B cell (primary cell): ENCODE measurements around the gene BLACAT1. TPM values are rescaled to one million over a fixed set of nuclear protein-coding genes. Genes with fewer than 3 reads are reported as not detected.

ENCODE experiments used
- ATAC-seq: fragments of 200-7000 bp; cut with Tn5 transposase; one replicate; pipeline ENCODE4 v1.10.0; 2021; ENCODE audit warnings: low read depth, mild to moderate bottlenecking, moderate number of reproducible peaks, moderate library complexity
- CTCF ChIA-PET: fragments of 350-600 bp; sonication (Branson Sonifier 250); formaldehyde crosslinking; loops from one replicate; lab custom pipeline; 2021; ENCODE audit warnings: antibody characterized with exemption, inconsistent platforms; lab: Charles Lee
- POLR2A ChIA-PET: fragments of 350-600 bp; sonication (Branson Sonifier 250); formaldehyde crosslinking; loops from one replicate; lab custom pipeline; 2021; ENCODE audit warnings: antibody characterized with exemption; lab: Charles Lee
- DNase-seq: peaks from one replicate; pipeline ENCODE4 v3.0.0; 2013
- H2AFZ ChIP-seq: 2 replicates; pipeline ENCODE4 v1.6.1; 2012; ENCODE audit warnings: mild to moderate bottlenecking, low read depth, low read length; ENCODE audit not compliant: insufficient read depth, poor library complexity, severe bottlenecking
- H3K27ac ChIP-seq, 2 donors: 1 replicate in 1 of 2; 2 replicates in 1 of 2; pipeline ENCODE4 v1.5.1; 2012 to 2013; ENCODE audit warnings: low read length in 2 of 2, mild to moderate bottlenecking in 2 of 2, moderate library complexity in 1 of 2
- H3K27me3 ChIP-seq, 4 experiments: fragments of 200-600 bp in 1 of 4; sonication (generic) in 1 of 4; replicated peaks in 1 of 4; 1 replicate in 2 of 4; 2 replicates in 2 of 4; pipeline versions ENCODE4 v1.6.1 to v1.7.0; 2013 to 2016; ENCODE audit warnings: low read length in 3 of 4, mild to moderate bottlenecking in 2 of 4, mixed read lengths in 1 of 4, moderate library complexity in 1 of 4; ENCODE audit not compliant: insufficient read depth in 4 of 4, control insufficient read depth in 3 of 4; ENCODE audit errors: control extremely low read depth in 1 of 4
- H3K36me3 ChIP-seq, 2 experiments: replicated peaks in 1 of 2; 1 replicate in 1 of 2; 2 replicates in 1 of 2; pipeline versions ENCODE4 v1.6.1 to v1.7.1; 2013; ENCODE audit warnings: low read length in 1 of 2; ENCODE audit not compliant: insufficient read depth in 2 of 2, control insufficient read depth in 1 of 2; ENCODE audit errors: control extremely low read depth in 1 of 2, extremely low read depth in 1 of 2
- H3K4me1 ChIP-seq, 2 donors: fragments of 200-600 bp in 1 of 2; sonication (generic) in 1 of 2; 1 replicate in 1 of 2; 2 replicates in 1 of 2; pipeline versions ENCODE4 v1.5.1 to v1.6.1; 2013 to 2017; ENCODE audit warnings: low read length in 2 of 2; ENCODE audit not compliant: control insufficient read depth in 2 of 2, insufficient read depth in 2 of 2
- H3K4me2 ChIP-seq: replicated peaks from 2 replicates; pipeline ENCODE3; 2012; ENCODE audit warnings: mild to moderate bottlenecking, low read depth, low read length; ENCODE audit not compliant: poor library complexity, severe bottlenecking
- H3K4me3 ChIP-seq, 5 experiments: fragments of 200-600 bp in 1 of 5; sonication (generic) in 1 of 5; 1 replicate in 3 of 5; 2 replicates in 2 of 5; pipeline versions ENCODE4 v1.5.1 to v1.7.0; 2011 to 2016; ENCODE audit warnings: low read length in 4 of 5, mild to moderate bottlenecking in 4 of 5, low read depth in 2 of 5, control low read depth in 1 of 5, moderate library complexity in 1 of 5; ENCODE audit not compliant: insufficient read depth in 1 of 5; ENCODE audit errors: control extremely low read depth in 1 of 5, extremely low read depth in 1 of 5
- H3K79me2 ChIP-seq: fragments of 200-600 bp; sonication (generic); one replicate; pipeline ENCODE4 v1.6.0; 2016; ENCODE audit warnings: low read length; ENCODE audit not compliant: control insufficient read depth, insufficient read depth
- H3K9ac ChIP-seq: fragments of 200-600 bp; sonication (generic); 2 replicates; pipeline ENCODE4 v1.6.1; 2017; ENCODE audit warnings: mild to moderate bottlenecking, low read length, moderate library complexity
- H3K9me3 ChIP-seq, 3 donors: one replicate each; pipeline versions ENCODE4 v1.6.1 to v1.7.1; 2013; ENCODE audit warnings: low read length in 2 of 3; ENCODE audit not compliant: control insufficient read depth in 2 of 3, insufficient read depth in 1 of 3; ENCODE audit errors: control extremely low read depth in 1 of 3
- H4K20me1 ChIP-seq: 2 replicates; pipeline ENCODE4 v1.6.0; 2012; ENCODE audit warnings: mild to moderate bottlenecking, low read length; ENCODE audit not compliant: insufficient read depth, control insufficient read depth, poor library complexity, severe bottlenecking
- H3K27ac Mint-ChIP-seq: one replicate; pipeline ENCODE4 v1.8.0; 2021; ENCODE audit warnings: mixed read lengths
- H3K27me3 Mint-ChIP-seq: one replicate; pipeline ENCODE4 v1.8.0; 2021; ENCODE audit warnings: mixed read lengths
- H3K4me1 Mint-ChIP-seq: one replicate; pipeline ENCODE4 v1.8.0; 2021; ENCODE audit warnings: mixed read lengths
- H3K4me3 Mint-ChIP-seq: one replicate; pipeline ENCODE4 v1.8.0; 2021; ENCODE audit warnings: mixed read lengths
- H3K9me3 Mint-ChIP-seq: one replicate; pipeline ENCODE4 v1.8.0; 2022; ENCODE audit warnings: mixed read lengths; ENCODE audit not compliant: insufficient read depth
- CTCF ChIP-seq: fragments of 200-600 bp; IDR thresholded peaks from one replicate; pipeline ENCODE4 v1.8.0; 2022; ENCODE audit warnings: antibody characterized with exemption, mild to moderate bottlenecking
- EZH2 ChIP-seq: IDR thresholded peaks from 2 replicates; pipeline ENCODE4 v1.6.1; 2012; ENCODE audit warnings: borderline replicate concordance, low read depth, mild to moderate bottlenecking, moderate library complexity, low read length; ENCODE audit not compliant: insufficient read depth, poor library complexity, severe bottlenecking
- WGBS: methylation state at CpG from one replicate; pipeline ENCODE4 v1.1.5; 2013; ENCODE audit warnings: missing lambda C conversion rate; ENCODE audit not compliant: insufficient coverage; 5-methylcytosine and 5-hydroxymethylcytosine counted together
- intact Hi-C: fragments of 100-400 bp; cut with micrococcal nuclease; formaldehyde crosslinking; loops from one replicate; pipeline ENCODE4 v1.10.0; 2022
- polyA plus RNA-seq: library from polyadenylated mRNA; depleted of rRNA; stranded (reverse); fragments of >200 nt; gene quantifications from 2 replicates; pipeline ENCODE4 v1.2.3, GENCODE V29; 2012
- total RNA-seq, 2 donors: library from RNA; stranded (reverse); fragments of 120-200 nt in 1 of 2; gene quantifications; 1 replicate in 1 of 2; 2 replicates in 1 of 2; pipeline versions ENCODE4 v1.2.3 to v1.2.4, GENCODE V29; 2013 to 2022

The BLACAT1 gene
- total and polyA plus RNA-seq, 2 donors (not counting 1 experiment from before 2014, with no cell fraction given) = 0.03 TPM; not detected in 1

- H3K9ac ChIP-seq = peak within 1 kb of the TSS; percentile 69
- peak within 1 kb of the TSS; percentile 90 for H2AFZ ChIP-seq
- H3K4me1 ChIP-seq = peaks cover 8 to 12% of the 10 kb centered on the region in 2 donors
- Mint-ChIP-seq H3K27ac (peak within 1 kb of the TSS; percentile 63), H3K4me3 (peak within 1 kb of the TSS; percentile 84), H3K27me3 (peaks cover 3% of the 10 kb centered on the region), H3K4me1 (peaks cover 13% of the 10 kb centered on the region), H3K9me3 (no peaks in the 10 kb centered on the region)
- peak; percentile 71 for ATAC-seq
- 4% methylated on average over 33 of the region's 42 CpGs for WGBS
- peak within 1 kb of the TSS; percentile 36 to 81 (median 62) for H3K4me3 ChIP-seq
- H3K36me3 ChIP-seq = no peaks in the 10 kb centered on the region
- TF ChIP-seq CTCF (no peak), EZH2 (no peak)
- no peaks in the 10 kb centered on the region for H4K20me1 ChIP-seq
- peak; percentile 67 for DNase-seq
- no peaks in the 10 kb centered on the region for H3K79me2 ChIP-seq
- intact Hi-C loops = no loop called here
- ChIA-PET CTCF (interaction anchor here (0.9 to 1.2 kb wide), 3 partner anchors 17 to 40 kb away, joined by 3 read pairs; no protein-coding TSS in a partner anchor), POLR2A (interaction anchor here (0.6 to 0.7 kb wide), 4 partner anchors 8 to 563 kb away, joined by 3 to 19 read pairs (median 6); no protein-coding TSS in a partner anchor)
- H3K27me3 ChIP-seq = peaks cover 0 to 10% (median 2%) of the 10 kb centered on the region in 4 experiments
- no peaks in the 10 kb centered on the region for H3K9me3 ChIP-seq
- no peak within 1 kb of the TSS for H3K27ac ChIP-seq
- peak within 1 kb of the TSS; percentile 82 for H3K4me2 ChIP-seq
Observed at GRCh38 chr1:205504311-205505075, 48.6 kb upstream of the BLACAT1 start, which contains the start of gene CDK18. Gene CDK18 (plus strand): TSS chr1:205504669. CDS start chr1:205523168, 18,499 bp downstream.

GRCh38 chr1:205502992-205503391, 47.1 kb upstream of the BLACAT1 start:
- H2AFZ ChIP-seq = no peak overlapping the region
- no peak overlapping the region for H3K4me3 Mint-ChIP-seq
- H3K9me3 ChIP-seq = no peaks in the 10 kb centered on the region
- DNase-seq (no peak), ATAC-seq (no peak)
- 100% methylated on average over 1 of the region's 3 CpGs for WGBS
- no peak overlapping the region for H3K4me2 ChIP-seq
- peaks cover 8 to 12% of the 10 kb centered on the region in 2 donors for H3K4me1 ChIP-seq
- no peak overlapping the region for H3K27ac ChIP-seq
- H3K36me3 ChIP-seq = no peaks in the 10 kb centered on the region
- no peak overlapping the region for H3K4me3 ChIP-seq
- intact Hi-C loops = no loop called here
- no peak overlapping the region for H3K9ac ChIP-seq
- H3K27ac Mint-ChIP-seq = no peak overlapping the region
- TF ChIP-seq CTCF (no peak), EZH2 (no peak)
- H4K20me1 ChIP-seq = no peaks in the 10 kb centered on the region
- no peaks in the 10 kb centered on the region for H3K79me2 ChIP-seq
- ChIA-PET CTCF (interaction anchor here (0.6 to 2.1 kb wide), 5 partner anchors 9 to 155 kb away, joined by 3 to 8 read pairs (median 3); no protein-coding TSS in a partner anchor), POLR2A (interaction anchor here (0.7 to 1.1 kb wide), 2 partner anchors 19 to 69 kb away, joined by 3 read pairs; no protein-coding TSS in a partner anchor)
- peaks cover 0 to 10% (median 2%) of the 10 kb centered on the region in 4 experiments for H3K27me3 ChIP-seq
- H3K27me3 Mint-ChIP-seq = peaks cover 3% of the 10 kb centered on the region
- peaks cover 13% of the 10 kb centered on the region for H3K4me1 Mint-ChIP-seq
- no peaks in the 10 kb centered on the region for H3K9me3 Mint-ChIP-seq
